WI38 (cell line): ENCODE results near the gene PLXNB1.

ENCODE experiments used
- H3K4me3 ChIP-seq: 2 replicates; pipeline ENCODE4 v1.5.1; 2011; ENCODE audit warnings: low read depth, mild to moderate bottlenecking, control low read depth, low read length
- TF ChIP-seq, protein P1 (sequence below): IDR thresholded peaks from 2 replicates; pipeline ENCODE4 v1.5.1; 2012; ENCODE audit warnings: low read depth, mild to moderate bottlenecking, control low read depth, low read length

PLXNB1 gene

DNA sequence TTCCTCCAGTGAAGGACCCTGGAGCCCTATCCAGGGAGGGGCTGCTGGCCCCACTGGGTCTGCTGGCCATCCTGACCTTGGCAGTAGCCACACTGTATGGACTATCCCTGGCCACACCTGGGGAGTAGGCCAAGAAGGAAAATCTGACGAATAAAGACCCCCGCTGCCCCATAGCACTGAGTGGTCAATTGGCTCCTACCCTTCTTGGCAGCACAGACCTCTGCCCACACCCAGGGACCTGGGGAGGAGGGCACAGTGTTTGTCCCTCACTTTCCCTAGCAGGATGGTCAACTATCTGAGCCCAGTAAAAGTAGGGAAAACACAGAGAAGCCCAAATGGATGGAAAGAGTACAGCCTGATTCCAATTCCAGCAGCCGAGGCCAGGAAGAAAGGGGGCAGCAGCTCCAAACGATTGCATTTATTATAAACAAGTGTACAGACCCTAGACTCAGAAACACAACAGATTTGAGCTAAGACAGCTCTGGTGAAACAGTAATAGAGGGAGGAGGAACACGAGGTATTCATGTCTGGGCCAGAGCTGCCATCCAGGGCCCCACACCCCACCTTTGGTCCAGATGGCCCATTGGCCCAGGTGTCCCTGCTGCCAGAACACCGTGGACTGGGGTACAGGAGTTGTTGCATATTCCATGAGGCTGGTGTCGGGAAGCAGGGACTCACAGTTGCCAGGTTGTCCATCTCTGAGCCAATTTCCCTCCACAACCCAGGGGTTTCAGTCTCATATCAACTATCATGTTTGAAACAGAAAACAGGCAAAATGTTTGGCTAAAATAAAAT is 37.8 kb upstream of the PLXNB1 start:
- TF ChIP-seq, protein P1, sequence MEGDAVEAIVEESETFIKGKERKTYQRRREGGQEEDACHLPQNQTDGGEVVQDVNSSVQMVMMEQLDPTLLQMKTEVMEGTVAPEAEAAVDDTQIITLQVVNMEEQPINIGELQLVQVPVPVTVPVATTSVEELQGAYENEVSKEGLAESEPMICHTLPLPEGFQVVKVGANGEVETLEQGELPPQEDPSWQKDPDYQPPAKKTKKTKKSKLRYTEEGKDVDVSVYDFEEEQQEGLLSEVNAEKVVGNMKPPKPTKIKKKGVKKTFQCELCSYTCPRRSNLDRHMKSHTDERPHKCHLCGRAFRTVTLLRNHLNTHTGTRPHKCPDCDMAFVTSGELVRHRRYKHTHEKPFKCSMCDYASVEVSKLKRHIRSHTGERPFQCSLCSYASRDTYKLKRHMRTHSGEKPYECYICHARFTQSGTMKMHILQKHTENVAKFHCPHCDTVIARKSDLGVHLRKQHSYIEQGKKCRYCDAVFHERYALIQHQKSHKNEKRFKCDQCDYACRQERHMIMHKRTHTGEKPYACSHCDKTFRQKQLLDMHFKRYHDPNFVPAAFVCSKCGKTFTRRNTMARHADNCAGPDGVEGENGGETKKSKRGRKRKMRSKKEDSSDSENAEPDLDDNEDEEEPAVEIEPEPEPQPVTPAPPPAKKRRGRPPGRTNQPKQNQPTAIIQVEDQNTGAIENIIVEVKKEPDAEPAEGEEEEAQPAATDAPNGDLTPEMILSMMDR: no peak
- no peak overlapping the region for H3K4me3 ChIP-seq

DNA sequence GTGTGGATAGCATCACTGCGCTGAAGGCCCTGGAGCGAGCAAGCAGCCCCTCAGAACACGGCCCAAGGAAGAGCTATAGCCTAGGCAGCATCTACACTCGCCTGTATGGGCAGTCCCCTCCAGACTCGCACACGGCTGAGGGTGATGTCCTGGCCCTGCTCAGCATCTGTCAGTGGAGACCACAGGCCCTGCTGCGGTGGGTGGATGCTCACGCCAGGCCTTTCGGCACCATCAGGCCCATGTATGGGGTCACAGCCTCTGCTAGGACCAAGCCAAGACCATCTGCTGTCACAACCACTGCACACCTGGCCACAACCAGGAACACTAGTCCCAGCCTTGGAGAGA is 37.2 kb upstream of the PLXNB1 start:
- H3K4me3 ChIP-seq: 0 out of 2 replicates have a peak overlapping the region, but pooled peaks have one; percentile 5

DNA sequence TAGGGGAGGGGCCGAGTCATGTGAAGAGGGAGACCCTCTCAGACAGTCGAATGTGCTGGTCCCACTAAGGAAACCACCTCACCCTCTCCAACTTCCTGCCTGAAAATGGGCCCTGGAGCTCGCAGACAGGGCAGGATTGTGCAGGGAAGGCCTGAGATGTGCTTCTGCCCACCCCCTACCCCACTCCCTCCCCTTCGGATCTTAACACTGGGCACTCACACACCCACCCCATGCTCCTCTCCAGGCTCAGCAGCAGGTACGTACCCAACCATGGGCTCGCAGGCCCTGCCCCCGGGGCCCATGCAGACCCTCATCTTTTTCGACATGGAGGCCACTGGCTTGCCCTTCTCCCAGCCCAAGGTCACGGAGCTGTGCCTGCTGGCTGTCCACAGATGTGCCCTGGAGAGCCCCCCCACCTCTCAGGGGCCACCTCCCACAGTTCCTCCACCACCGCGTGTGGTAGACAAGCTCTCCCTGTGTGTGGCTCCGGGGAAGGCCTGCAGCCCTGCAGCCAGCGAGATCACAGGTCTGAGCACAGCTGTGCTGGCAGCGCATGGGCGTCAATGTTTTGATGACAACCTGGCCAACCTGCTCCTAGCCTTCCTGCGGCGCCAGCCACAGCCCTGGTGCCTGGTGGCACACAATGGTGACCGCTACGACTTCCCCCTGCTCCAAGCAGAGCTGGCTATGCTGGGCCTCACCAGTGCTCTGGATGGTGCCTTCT is 36.7 kb upstream of the PLXNB1 start:
- TF ChIP-seq, protein P1: no peak
- peak overlapping the region; percentile 52 for H3K4me3 ChIP-seq

More for the DNA sequence above, 37.2 kb upstream of the PLXNB1 start:
- TF ChIP-seq, protein P1: no peak

DNA sequence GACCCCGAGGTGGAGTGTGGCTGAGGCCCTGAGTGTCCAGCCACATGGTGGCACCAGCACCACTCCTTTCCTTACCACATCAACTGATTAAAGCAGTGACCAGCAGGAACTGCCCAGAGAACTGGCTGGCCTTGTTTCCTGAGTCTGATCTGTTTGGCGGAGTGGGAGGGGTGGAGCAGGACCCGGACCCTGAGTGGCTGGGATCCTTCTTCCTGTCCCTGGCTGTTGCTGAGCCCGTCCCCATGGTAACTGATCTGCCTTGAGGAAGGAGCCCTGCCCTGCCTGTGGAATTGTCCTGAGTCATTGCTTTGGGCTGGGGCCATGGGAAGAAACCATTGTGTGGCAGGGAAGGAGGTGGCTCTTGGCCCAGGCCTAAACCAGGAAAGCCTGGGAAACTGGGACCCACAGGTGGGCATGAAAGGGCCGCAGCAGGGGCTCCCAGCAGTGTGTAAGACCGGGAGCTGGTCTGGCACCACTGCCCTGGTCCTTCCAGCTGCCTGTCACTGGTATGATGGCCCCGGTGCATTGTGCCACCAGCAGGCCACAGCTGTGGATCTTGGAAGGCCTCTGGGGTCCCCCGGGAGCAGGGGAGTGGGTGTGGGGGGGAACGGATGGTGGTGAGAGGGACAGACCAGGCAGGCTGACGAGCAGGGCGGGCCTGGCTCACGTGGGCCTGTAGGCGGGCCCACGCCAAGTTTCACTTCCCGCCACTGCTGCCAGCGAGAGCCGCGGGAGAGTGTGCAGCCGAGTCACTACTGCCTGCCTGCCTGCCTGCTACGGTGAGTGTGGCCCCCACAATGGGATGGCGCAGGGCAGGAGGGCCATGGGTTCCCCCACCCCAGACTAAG is 35.9 kb upstream of the PLXNB1 start:
- H3K4me3 ChIP-seq: peak overlapping the region; percentile 52
- TF ChIP-seq, protein P1: peak; percentile 71

DNA sequence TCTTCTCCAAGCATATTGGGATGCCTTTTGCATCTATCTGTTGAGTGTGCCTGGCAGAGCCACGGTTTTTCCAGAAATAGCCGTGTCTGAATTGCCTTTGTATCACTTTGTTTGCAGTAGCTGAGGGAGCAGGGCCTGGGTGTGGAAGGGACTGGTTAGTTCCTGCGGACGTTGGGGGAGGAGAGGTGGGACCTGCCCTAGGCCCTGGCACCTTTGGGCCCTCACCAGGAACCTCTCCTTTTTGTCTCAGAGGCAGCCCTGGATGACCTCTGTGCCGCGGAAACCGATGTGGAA is 35.3 kb upstream of the PLXNB1 start:
- TF ChIP-seq, protein P1: no peak
- H3K4me3 ChIP-seq: no peak overlapping the region

DNA sequence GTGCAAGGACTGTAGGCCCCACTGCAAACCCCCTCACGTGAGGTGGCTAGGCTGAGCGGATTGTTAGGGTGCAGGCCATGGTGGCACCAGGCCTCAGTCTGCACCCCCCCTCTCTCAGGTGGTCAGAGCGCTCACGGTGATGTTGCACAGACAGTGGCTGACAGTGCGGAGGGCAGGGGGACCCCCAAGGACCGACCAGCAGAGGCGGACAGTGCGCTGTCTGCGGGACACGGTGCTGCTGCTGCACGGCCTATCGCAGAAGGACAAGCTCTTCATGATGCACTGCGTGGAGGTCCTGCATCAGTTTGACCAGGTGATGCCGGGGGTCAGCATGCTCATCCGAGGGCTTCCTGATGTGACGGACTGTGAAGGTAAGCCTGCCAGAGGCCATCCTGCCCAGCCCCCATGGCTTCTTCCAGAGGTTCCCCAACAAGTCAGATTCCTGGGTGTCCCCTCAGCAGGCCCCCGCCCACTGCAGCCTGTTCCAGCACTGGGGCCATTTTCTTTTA is 34.9 kb upstream of the PLXNB1 start:
- TF ChIP-seq, protein P1: no peak
- no peak overlapping the region for H3K4me3 ChIP-seq
